Neuronal stem cell (in vitro differentiated cells): ENCODE measurements around the gene NTN4.

Source experiments
- DNase-seq: peaks from one replicate; pipeline ENCODE4 v3.0.0-alpha.2; 2013; ENCODE audit warnings: low spot score
- H2AFZ ChIP-seq: one replicate; pipeline ENCODE4 v1.6.1; 2013; ENCODE audit warnings: mild to moderate bottlenecking, low read length, inconsistent platforms
- H2AK5ac ChIP-seq: 2 replicates; pipeline ENCODE4 v1.6.1; 2013; ENCODE audit warnings: low read depth, mild to moderate bottlenecking, inconsistent platforms, low read length, moderate library complexity, mixed read lengths
- H2BK120ac ChIP-seq: 2 replicates; pipeline ENCODE4 v1.6.1; 2013; ENCODE audit warnings: low read depth, mild to moderate bottlenecking, inconsistent platforms, low read length, moderate library complexity, mixed read lengths
- H2BK12ac ChIP-seq: one replicate; pipeline ENCODE4 v1.6.1; 2013; ENCODE audit warnings: low read length, inconsistent platforms
- H2BK15ac ChIP-seq: 2 replicates; pipeline ENCODE4 v1.6.1; 2013; ENCODE audit warnings: mild to moderate bottlenecking, low read length, inconsistent platforms, mixed read lengths
- H2BK5ac ChIP-seq: one replicate; pipeline ENCODE4 v1.6.1; 2013; ENCODE audit warnings: inconsistent platforms, mild to moderate bottlenecking, low read length, moderate library complexity
- H3K14ac ChIP-seq: one replicate; pipeline ENCODE4 v1.6.1; 2013; ENCODE audit warnings: low read length, inconsistent platforms
- H3K18ac ChIP-seq: 2 replicates; pipeline ENCODE4 v1.6.1; 2013; ENCODE audit warnings: low read length, inconsistent platforms
- H3K23ac ChIP-seq: 2 replicates; pipeline ENCODE4 v1.6.1; 2013; ENCODE audit warnings: low read depth, mild to moderate bottlenecking, mixed read lengths, low read length, inconsistent platforms; ENCODE audit not compliant: poor library complexity
- H3K27ac ChIP-seq: replicated peaks from 3 replicates; pipeline ENCODE4 v1.5.1; 2013; ENCODE audit warnings: low read length, inconsistent platforms
- H3K27me3 ChIP-seq, 3 experiments: 2 replicates each; pipeline ENCODE4 v1.6.1; 2013; ENCODE audit warnings: low read length in 3 of 3, mild to moderate bottlenecking in 2 of 3, inconsistent platforms in 1 of 3, low read depth in 1 of 3, mixed read lengths in 1 of 3, moderate library complexity in 1 of 3; ENCODE audit not compliant: control insufficient read depth in 3 of 3, insufficient read depth in 3 of 3
- H3K36me3 ChIP-seq, 2 donors: replicated peaks in 1 of 2; 2 replicates each; pipeline ENCODE4 v1.6.1; 2013; ENCODE audit warnings: low read length in 2 of 2; ENCODE audit not compliant: control insufficient read depth in 2 of 2, insufficient read depth in 2 of 2
- H3K4ac ChIP-seq: 2 replicates; pipeline ENCODE4 v1.6.1; 2013; ENCODE audit warnings: inconsistent platforms, mild to moderate bottlenecking, low read length, moderate library complexity
- H3K4me1 ChIP-seq, 2 donors: 1 replicate in 1 of 2; 2 replicates in 1 of 2; pipeline ENCODE4 v1.6.1; 2013; ENCODE audit warnings: low read length in 2 of 2, low read depth in 1 of 2; ENCODE audit not compliant: control insufficient read depth in 2 of 2, insufficient read depth in 1 of 2
- H3K4me2 ChIP-seq: one replicate; pipeline ENCODE4 v1.6.1; 2013; ENCODE audit warnings: mild to moderate bottlenecking, low read length, inconsistent platforms; ENCODE audit not compliant: insufficient read depth, poor library complexity, severe bottlenecking
- H3K4me3 ChIP-seq, 2 donors: 2 replicates each; pipeline ENCODE4 v1.5.1; 2013; ENCODE audit warnings: low read length in 2 of 2, mild to moderate bottlenecking in 2 of 2, inconsistent platforms in 1 of 2, moderate library complexity in 1 of 2
- H3K79me1 ChIP-seq: one replicate; pipeline ENCODE4 v1.6.1; 2013; ENCODE audit warnings: low read depth, mild to moderate bottlenecking, inconsistent platforms, low read length, moderate library complexity
- H3K9ac ChIP-seq: one replicate; pipeline ENCODE4 v1.6.1; 2013; ENCODE audit warnings: mild to moderate bottlenecking, low read depth, low read length, inconsistent platforms; ENCODE audit not compliant: poor library complexity
- H3K9me3 ChIP-seq, 2 donors: replicated peaks in 1 of 2; 2 replicates each; pipeline versions ENCODE3 to v1.6.1; 2013; ENCODE audit warnings: low read length in 2 of 2, mild to moderate bottlenecking in 2 of 2, inconsistent platforms in 1 of 2, low read depth in 1 of 2, mixed read lengths in 1 of 2, moderate library complexity in 1 of 2; ENCODE audit not compliant: control insufficient read depth in 2 of 2, insufficient read depth in 1 of 2
- H4K8ac ChIP-seq: one replicate; pipeline ENCODE4 v1.6.1; 2013; ENCODE audit warnings: low read depth, mild to moderate bottlenecking, inconsistent platforms, low read length, moderate library complexity
- H4K91ac ChIP-seq: one replicate; pipeline ENCODE4 v1.6.1; 2013; ENCODE audit warnings: low read length, low read depth, mild to moderate bottlenecking, inconsistent platforms; ENCODE audit not compliant: poor library complexity
- whole genome bisulfite sequencing, 2 donors: extraction: QIAGEN DNeasy Blood & Tissue Kit; methylation state at CpG; one replicate each; pipeline ENCODE4 v1.1.7; 2013; ENCODE audit warnings: missing lambda C conversion rate in 2 of 2, mixed read lengths in 1 of 2; ENCODE audit not compliant: insufficient read length in 2 of 2, insufficient replicate concordance in 1 of 2; ENCODE audit errors: extremely low coverage in 2 of 2; 5-methylcytosine and 5-hydroxymethylcytosine counted together

Gene NTN4

DNA sequence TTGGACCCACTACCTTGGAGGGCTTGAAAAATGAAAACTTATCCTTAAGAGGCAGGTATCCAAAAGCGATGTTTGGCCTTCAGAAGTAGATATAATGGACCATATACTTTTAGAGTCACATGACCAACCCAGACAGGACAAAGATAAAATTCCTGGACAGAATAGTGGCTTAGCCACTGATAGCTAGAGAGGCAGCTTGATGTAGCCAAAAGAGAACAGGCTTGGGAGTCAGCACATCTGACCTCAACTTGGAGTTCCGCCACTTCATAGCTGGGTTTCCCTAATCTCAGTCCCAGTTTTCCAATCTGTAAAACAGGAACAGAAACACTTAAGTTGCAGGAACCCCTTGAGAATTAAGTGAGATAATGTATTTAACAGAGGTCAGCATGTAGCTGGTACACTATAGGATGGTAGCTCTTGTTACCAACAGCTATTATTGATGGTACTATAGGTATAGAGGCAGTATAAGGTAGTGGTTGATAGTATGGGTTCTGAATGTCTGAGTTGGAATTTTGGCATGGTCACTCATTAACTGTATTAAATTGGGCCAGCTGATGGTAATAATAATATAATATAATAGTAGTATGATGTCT, 176.1 kb downstream of the NTN4 start:
- Histone ChIP-seq H3K18ac (no peak overlapping the region), H3K9me3 (no peaks in the 10 kb centered on the region), H3K4me1 (no peaks in the 10 kb centered on the region), H3K9ac (no peak overlapping the region), H3K27me3 (peaks cover 0 to under 1% (median 0%) of the 10 kb centered on the region in 3 experiments), H3K4ac (no peak overlapping the region), H3K79me1 (no peaks in the 10 kb centered on the region), H3K36me3 (no peaks in the 10 kb centered on the region), H4K91ac (no peak overlapping the region), H3K23ac (no peak overlapping the region), H3K4me2 (no peak overlapping the region), H2AK5ac (no peak overlapping the region), H3K4me3 (no peak overlapping the region), H2BK5ac (no peak overlapping the region), H2AFZ (no peak overlapping the region), H4K8ac (no peak overlapping the region), H2BK120ac (no peak overlapping the region), H3K14ac (no peak overlapping the region), H2BK12ac (no peak overlapping the region), H3K27ac (no peak overlapping the region), H2BK15ac (no peak overlapping the region)
- no peak for DNase-seq
- WGBS, 2 donors, result no CpG with 5 or more reads among the region's 2 CpGs

DNA sequence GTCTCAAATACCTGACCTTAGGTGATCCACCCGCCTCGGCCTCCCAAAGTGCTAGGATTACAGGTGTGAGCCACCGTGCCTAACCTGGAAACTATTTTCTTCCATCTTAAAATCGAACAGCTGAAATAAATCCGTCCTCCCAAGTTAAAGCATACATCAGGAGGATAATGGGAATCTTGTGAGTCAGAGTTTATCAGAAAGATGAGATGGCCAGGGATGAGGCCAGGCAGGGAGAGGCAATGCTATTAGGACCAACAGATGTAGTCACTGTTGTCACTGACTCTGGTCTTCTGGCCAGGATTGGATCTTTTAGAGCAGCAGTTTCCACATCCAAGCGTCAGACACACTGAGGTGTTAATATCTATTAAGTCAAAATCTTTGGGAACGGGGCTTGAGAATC, 177.5 kb downstream of the NTN4 start:
- no peak overlapping the region for H3K18ac ChIP-seq
- no peak overlapping the region for H2BK120ac ChIP-seq
- H3K27ac ChIP-seq, result no peak overlapping the region
- no CpG with 5 or more reads among the region's 7 CpGs for whole genome bisulfite sequencing, 2 donors
- no peak overlapping the region for H4K8ac ChIP-seq
- no peak overlapping the region for H3K4me3 ChIP-seq
- H3K9me3 ChIP-seq, result no peaks in the 10 kb centered on the region
- no peak overlapping the region for H3K4ac ChIP-seq
- H3K4me1 ChIP-seq, result no peaks in the 10 kb centered on the region
- no peak overlapping the region for H2BK12ac ChIP-seq
- H2AFZ ChIP-seq, result no peak overlapping the region
- no peak overlapping the region for H4K91ac ChIP-seq
- H3K9ac ChIP-seq, result no peak overlapping the region
- no peak overlapping the region for H3K23ac ChIP-seq
- H2BK5ac ChIP-seq, result no peak overlapping the region
- no peak overlapping the region for H3K14ac ChIP-seq
- no peak overlapping the region for H2AK5ac ChIP-seq
- no peak overlapping the region for H2BK15ac ChIP-seq
- DNase-seq, result no peak
- H3K4me2 ChIP-seq, result no peak overlapping the region
- no peaks in the 10 kb centered on the region for H3K36me3 ChIP-seq
- peaks cover 0 to 2% (median 0%) of the 10 kb centered on the region in 3 experiments for H3K27me3 ChIP-seq
- no peaks in the 10 kb centered on the region for H3K79me1 ChIP-seq

DNA sequence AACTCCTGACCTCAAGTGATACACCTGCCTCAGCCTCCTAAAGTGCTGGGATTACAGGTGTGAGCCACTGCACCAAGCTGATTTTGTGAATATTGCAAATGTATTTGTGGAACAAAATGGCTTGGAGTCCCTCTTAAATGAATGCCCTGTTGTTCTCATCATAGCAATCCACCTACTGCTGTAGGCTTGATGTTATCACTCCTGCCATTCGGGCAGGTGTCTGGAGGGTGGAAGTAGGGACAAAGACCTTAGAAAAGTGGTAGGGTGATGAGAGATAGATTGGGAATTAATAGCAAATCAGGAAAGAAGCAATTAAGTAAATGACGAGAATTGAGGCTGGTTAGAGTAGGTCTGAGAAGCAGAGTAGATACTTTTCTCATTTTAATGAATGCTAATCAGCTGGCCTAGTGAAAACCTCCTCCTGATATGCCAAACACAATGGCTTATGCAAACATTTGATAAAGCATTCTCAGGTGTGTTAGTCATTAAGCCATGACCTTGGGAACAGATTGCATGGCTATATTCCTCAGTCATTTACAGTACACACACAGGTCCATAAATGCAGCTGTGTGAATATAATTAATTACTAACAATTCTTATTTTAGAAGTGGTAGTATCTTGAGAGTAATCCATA, 178.8 kb downstream of the NTN4 start:
- Histone ChIP-seq H2BK12ac (no peak overlapping the region), H2BK15ac (no peak overlapping the region), H3K27ac (no peak overlapping the region), H3K4me2 (no peak overlapping the region), H2BK120ac (no peak overlapping the region), H3K18ac (no peak overlapping the region), H2AK5ac (no peak overlapping the region), H3K27me3 (peaks cover 0 to 2% (median 0%) of the 10 kb centered on the region in 3 experiments), H4K91ac (no peak overlapping the region), H4K8ac (no peak overlapping the region), H3K9me3 (no peaks in the 10 kb centered on the region), H3K4ac (no peak overlapping the region), H3K23ac (no peak overlapping the region), H2AFZ (no peak overlapping the region), H3K4me3 (no peak overlapping the region), H3K36me3 (no peaks in the 10 kb centered on the region), H3K14ac (no peak overlapping the region), H3K4me1 (no peaks in the 10 kb centered on the region), H3K79me1 (no peaks in the 10 kb centered on the region), H2BK5ac (no peak overlapping the region), H3K9ac (no peak overlapping the region)
- DNase-seq, result no peak
- no CpG with 5 or more reads among the region's 2 CpGs for WGBS, 2 donors

DNA sequence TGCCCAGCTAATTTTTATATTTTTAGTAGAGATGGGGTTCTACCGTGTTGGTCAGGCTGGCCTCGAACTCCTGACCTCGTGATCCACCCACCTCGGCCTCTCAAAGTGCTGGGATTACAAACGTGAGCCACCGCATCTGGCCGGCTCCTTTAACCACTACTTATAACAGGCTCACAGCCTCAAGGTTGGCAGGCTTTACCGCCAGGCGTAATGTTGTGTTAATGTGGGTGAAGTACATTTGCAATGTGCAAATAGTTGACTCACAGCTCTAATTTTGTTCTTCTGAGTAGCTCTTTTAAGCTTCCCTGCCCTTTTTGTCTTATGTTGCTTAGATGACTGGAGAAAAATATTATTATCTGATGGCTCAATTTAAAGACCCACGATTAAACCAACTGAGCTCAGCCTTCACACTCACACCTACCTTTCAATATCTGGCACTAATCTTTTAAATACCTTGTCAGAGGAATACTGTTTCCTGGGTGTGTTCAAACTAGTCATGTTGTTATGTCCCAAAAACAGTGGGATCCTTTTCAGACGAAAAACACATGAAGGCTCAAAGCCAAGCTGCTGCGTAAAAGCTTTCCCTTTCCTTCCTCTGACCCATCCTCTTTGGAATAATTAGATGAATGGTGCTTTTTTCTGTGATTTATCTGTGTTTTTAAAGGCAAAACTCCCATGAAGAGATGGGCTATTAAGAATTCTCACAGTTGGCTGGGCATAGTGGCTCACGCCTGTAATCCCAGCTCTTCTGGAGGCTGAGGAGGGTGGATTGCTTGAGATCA, 182.1 kb downstream of the NTN4 start:
- H2BK12ac ChIP-seq, result peak overlapping the region; percentile 10
- H3K79me1 ChIP-seq, result no peaks in the 10 kb centered on the region
- H3K4me2 ChIP-seq, result no peak overlapping the region
- no peak overlapping the region for H4K8ac ChIP-seq
- no peaks in the 10 kb centered on the region for H3K36me3 ChIP-seq
- H3K18ac ChIP-seq, result no peak overlapping the region
- DNase-seq, result no peak
- H2BK5ac ChIP-seq, result no peak overlapping the region
- H2BK120ac ChIP-seq, result no peak overlapping the region
- no peak overlapping the region for H3K23ac ChIP-seq
- H3K4me1 ChIP-seq, result peaks cover 0 to 3% of the 10 kb centered on the region in 2 donors
- H3K14ac ChIP-seq, result no peak overlapping the region
- no peak overlapping the region for H4K91ac ChIP-seq
- no peak overlapping the region for H3K4me3 ChIP-seq
- no peak overlapping the region for H3K27ac ChIP-seq
- no CpG with 5 or more reads among the region's 13 CpGs for WGBS, 2 donors
- no peaks in the 10 kb centered on the region for H3K9me3 ChIP-seq
- H3K9ac ChIP-seq, result no peak overlapping the region
- no peak overlapping the region for H2AFZ ChIP-seq
- no peak overlapping the region for H3K4ac ChIP-seq
- H2AK5ac ChIP-seq, result no peak overlapping the region
- peaks cover 0 to 2% (median 0%) of the 10 kb centered on the region in 3 experiments for H3K27me3 ChIP-seq
- H2BK15ac ChIP-seq, result no peak overlapping the region
